ENCODE measurements around the gene INTS7.

The INTS7 gene

GRCh38 chr1:211909395-211909794 lies 126.0 kb downstream of the INTS7 start:
- DNase-seq (ENCODE audit: low spot score): no peak

- no peak for DNase-seq (ENCODE audit: low spot score)
These were observed 126.4 kb downstream of the INTS7 start for GRCh38 chr1:211908951-211909350.

GRCh38 chr1:211908453-211908852 lies 126.9 kb downstream of the INTS7 start:
- no peak for DNase-seq (ENCODE audit: low spot score)

- no peak for DNase-seq (ENCODE audit: low spot score)
These were observed 131.7 kb downstream of the INTS7 start for GRCh38 chr1:211903490-211904245.

GRCh38 chr1:211902624-211903291 lies 132.6 kb downstream of the INTS7 start:
- DNase-seq (ENCODE audit: low spot score): no peak

DNA sequence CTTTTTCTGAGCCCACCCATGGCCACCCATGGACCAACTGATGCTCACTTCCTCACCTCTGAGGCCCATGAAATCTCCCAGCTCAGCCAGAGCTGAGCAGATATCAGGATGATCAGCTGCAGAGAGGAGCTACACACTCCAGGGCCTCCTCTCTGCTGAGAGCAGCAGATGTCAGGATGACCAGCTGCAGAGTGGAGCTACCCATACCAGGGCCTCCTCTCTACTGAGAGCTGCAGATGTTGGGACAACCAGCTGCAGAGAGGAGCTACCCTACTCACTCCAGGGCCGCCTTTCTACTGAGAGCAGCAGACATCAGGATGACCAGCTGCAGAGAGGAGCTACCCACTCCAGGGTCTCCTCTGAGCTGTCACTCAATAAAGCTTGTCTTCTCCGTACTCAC lies 133.4 kb downstream of the INTS7 start:
- no peak for DNase-seq (ENCODE audit: low spot score)

DNA sequence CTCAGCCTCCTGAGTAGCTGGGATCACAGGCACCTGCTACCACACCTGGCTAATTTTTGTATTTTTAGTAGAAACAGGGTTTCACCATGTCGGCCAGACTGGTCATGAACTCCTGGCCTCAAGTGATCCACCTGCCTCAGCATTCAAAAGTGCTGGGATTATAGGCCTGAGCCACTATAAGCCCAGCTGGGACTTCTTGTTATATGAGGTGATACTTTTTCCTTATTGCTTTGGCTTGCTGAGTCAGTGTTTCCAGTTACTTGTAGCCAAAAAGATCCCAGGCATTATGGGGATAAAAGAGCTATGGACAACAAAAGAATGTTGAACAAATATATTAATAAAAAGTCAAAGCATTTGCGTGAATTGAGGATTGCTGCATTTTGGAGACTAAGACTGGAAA lies 134.9 kb downstream of the INTS7 start:
- DNase-seq (ENCODE audit: low spot score): no peak

- DNase-seq (ENCODE audit: low spot score): no peak
These were observed 138.4 kb downstream of the INTS7 start for GRCh38 chr1:211896958-211897357.

DNA sequence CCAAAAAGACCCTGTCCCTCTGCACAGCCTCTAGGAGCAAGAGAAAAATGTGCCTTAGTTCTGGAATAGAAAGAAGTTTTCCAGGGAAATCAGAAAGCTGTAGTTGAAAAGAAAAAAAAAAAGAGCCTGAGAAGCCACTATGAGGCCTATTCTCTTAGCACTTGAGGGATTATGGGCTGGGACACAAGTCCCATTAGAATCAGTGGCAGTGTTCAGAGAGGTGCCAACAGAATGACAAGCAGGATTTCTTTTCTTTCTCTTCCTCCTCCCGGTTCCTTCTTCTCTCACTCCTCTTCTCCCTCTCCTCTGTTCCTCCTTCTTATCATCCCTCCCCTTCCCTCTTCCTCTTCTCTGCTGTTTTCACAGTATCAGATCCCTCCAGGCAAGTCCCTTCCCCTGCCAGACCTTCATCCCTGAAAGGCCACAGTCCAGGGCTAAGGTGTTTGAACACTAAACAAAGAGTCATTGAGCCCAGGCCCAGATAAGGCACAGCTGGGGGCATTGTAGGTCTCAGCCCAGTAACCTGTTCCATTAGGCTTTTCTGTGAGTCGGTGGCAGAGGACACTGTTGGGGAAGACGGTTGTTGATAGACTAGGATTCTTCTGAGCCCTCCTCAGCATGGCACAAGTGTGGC lies 140.1 kb downstream of the INTS7 start:
- DNase-seq (ENCODE audit: low spot score): no peak

DNA sequence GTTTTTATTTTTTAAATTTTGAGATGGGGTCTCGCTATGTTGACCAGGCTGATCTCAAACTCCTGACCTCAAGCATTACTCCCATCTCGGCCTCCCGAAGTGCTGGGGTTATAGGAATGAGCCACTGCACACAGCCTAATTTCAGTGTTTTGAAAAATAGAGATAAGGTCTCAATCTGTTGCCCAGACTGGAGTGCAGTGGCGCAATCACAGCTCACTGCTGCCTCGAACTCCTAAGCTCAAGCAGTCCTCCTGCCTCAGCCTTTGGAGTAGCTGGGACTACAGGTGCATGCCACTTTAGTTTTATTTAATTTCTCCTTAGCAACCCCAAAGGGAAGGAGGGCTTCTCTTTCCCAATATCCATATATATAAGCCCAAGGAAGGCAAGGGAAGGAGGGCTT lies 141.0 kb downstream of the INTS7 start:
- DNase-seq (ENCODE audit: low spot score): no peak

DNA sequence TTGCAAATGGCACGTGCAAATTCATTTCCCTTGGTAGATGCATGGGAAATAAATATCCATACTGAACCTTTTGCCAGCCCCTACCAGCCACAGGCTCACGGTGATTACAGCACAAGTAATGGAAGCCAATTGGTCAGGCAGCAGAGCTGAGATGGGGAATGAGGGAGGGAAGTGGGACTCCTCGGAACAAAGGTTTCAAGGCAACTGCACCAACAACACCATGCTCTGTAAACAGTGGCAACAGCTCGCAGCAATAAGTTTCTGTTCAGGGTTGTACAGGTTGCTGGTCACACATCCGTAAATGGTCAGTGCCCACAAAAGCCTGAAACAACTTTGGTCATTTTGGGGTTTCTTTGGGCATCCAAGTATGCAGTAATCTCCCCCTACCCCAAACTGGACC lies 142.1 kb downstream of the INTS7 start:
- no peak for DNase-seq (ENCODE audit: low spot score)

- DNase-seq (ENCODE audit: low spot score): no peak
These were observed 142.8 kb downstream of the INTS7 start for GRCh38 chr1:211892577-211892976.

DNA sequence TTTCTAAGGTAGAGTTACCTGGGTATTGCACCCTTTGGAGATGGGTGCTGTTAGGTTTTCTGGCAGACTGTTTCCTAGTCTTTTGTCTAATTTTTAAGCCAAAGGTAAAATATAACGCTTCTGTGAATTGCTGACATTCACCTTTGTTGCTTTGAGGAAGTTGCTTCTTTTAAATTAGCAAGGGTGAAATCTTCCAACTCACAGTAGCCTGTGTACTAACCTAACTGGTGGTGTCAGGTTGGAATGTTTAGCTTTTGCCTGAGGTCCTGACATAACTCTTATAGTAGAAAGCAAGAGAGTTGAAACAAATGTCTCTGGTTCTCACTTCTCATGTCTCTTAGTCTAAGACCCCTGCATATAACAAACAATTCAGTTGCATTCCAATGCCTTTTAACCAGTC lies 143.6 kb downstream of the INTS7 start:
- no peak for DNase-seq (ENCODE audit: low spot score)

Data from ecto neural progenitor cell (in vitro differentiated cells).